Measurements from ENCODE around the gene KANK2. TPM values are rescaled to one million over a fixed set of nuclear protein-coding genes. Genes with fewer than 3 reads are reported as not detected.

Gene KANK2
- total and polyA plus RNA-seq, 2 of the 13 experiments (the other 11 are each of a cell fraction or from before 2014, with no cell fraction given) = 5.7 to 12.9 TPM

DNA sequence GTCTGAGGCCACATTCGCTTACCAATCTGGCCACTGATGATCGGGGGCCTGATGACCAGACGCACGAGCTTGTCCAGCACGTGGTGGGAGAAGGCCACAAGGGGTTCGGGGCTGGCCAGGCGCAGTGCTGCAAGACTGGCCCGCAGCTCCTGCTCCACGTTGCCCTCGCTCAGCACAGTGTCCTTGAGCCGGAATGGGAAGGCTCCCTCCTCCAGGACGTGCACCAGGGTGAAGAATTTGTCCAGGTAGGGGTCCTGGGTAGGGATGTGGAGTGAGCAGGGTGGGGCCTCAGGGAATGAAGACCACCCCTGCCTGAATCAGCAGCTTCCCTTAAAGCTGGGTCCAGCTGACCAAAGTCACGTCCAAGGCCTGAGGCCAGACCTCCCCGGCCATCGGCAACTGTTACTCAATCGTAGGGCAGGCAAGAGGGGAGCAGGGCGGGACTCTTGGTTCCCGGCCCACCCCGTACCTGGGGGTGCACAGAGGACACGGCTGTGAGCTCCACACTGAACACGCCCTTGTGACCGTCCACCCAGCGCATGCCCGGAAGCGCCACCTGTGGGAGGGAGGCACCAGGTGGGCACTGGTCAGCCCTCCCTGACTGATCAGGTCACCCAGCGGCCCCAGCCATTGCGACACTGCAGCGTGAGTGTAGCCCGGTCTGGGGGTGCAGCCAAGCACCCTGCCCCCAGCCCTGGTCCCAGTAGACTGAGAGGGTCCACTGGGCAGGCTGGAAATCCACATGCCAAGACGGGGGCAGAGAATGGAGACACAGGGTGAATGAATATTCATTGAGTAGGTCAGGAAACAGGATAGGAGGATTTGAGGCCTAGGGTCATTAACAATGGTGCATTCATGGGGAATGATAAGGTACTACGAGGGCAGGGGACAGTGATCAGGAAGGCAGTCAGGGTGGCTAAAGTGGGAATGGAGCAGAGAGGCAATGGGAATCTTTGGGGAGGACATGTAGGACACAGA is 39.3 kb upstream of the KANK2 start (continued):
- TF ChIP-seq ZNF570 (CRISPR knock-in tag; IDR thresholded peaks at IDR 0.05; ENCODE audit: borderline replicate concordance) (no peak), MEIS2 (CRISPR knock-in tag; IDR thresholded peaks at IDR 0.05) (no peak), YEATS2 (CRISPR knock-in tag; IDR thresholded peaks at IDR 0.05; ENCODE audit: borderline replicate concordance) (peak; percentile 55; the same call in 1 of the 2 replicates), TIGD3 (CRISPR knock-in tag; IDR thresholded peaks at IDR 0.05; ENCODE audit: borderline replicate concordance) (no peak), PHF21A (CRISPR knock-in tag; IDR thresholded peaks at IDR 0.05) (peak; percentile 95), NR2F1 (CRISPR knock-in tag; IDR thresholded peaks at IDR 0.05) (peak in 1 of 2 experiments; percentile 43; a peak in 3 of 4 replicates), MBD4 (IDR thresholded peaks at IDR 0.05; ENCODE audit: borderline replicate concordance, low read length) (no peak), ZNF333 (CRISPR knock-in tag; IDR thresholded peaks at IDR 0.05; ENCODE audit: borderline replicate concordance) (peak; percentile 85; the same call in 1 of the 2 replicates), ZNF264 (CRISPR knock-in tag; IDR thresholded peaks at IDR 0.05) (0 out of 2 replicates have a peak, but pooled peaks have one; percentile 81), ZNF766 (CRISPR knock-in tag; IDR thresholded peaks at IDR 0.05; ENCODE audit: borderline replicate concordance) (no peak), ZNF788 (CRISPR knock-in tag; IDR thresholded peaks at IDR 0.05; ENCODE audit: borderline replicate concordance) (peak; percentile 78; the same call in 1 of the 2 replicates), MAFG (CRISPR knock-in tag; IDR thresholded peaks at IDR 0.05) (no peak), PCBP1 (IDR thresholded peaks at IDR 0.05; ENCODE audit: borderline replicate concordance, low read depth, low read length) (peak; percentile 90; the same call in 1 of the 2 replicates), RBAK (CRISPR knock-in tag; IDR thresholded peaks at IDR 0.05) (no peak), SALL1 (CRISPR knock-in tag; IDR thresholded peaks at IDR 0.05) (peak; percentile 96), SMAD1 (CRISPR knock-in tag; IDR thresholded peaks at IDR 0.05; ENCODE audit: borderline replicate concordance, low read depth) (no peak), KLF13 (CRISPR knock-in tag; IDR thresholded peaks at IDR 0.05) (no peak)
- TF ChIP-seq, protein P1, sequence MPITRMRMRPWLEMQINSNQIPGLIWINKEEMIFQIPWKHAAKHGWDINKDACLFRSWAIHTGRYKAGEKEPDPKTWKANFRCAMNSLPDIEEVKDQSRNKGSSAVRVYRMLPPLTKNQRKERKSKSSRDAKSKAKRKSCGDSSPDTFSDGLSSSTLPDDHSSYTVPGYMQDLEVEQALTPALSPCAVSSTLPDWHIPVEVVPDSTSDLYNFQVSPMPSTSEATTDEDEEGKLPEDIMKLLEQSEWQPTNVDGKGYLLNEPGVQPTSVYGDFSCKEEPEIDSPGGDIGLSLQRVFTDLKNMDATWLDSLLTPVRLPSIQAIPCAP (CRISPR knock-in tag; IDR thresholded peaks at IDR 0.05; ENCODE audit: low read depth) = peak; percentile 87; the same call in 1 of the 2 replicates
- TF ChIP-seq, protein P2, sequence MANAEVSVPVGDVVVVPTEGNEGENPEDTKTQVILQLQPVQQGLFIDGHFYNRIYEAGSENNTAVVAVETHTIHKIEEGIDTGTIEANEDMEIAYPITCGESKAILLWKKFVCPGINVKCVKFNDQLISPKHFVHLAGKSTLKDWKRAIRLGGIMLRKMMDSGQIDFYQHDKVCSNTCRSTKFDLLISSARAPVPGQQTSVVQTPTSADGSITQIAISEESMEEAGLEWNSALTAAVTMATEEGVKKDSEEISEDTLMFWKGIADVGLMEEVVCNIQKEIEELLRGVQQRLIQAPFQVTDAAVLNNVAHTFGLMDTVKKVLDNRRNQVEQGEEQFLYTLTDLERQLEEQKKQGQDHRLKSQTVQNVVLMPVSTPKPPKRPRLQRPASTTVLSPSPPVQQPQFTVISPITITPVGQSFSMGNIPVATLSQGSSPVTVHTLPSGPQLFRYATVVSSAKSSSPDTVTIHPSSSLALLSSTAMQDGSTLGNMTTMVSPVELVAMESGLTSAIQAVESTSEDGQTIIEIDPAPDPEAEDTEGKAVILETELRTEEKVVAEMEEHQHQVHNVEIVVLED (CRISPR knock-in tag; IDR thresholded peaks at IDR 0.05; ENCODE audit: borderline replicate concordance) = peak; percentile 71; the same call in 1 of the 2 replicates
- TF ChIP-seq, protein P3, sequence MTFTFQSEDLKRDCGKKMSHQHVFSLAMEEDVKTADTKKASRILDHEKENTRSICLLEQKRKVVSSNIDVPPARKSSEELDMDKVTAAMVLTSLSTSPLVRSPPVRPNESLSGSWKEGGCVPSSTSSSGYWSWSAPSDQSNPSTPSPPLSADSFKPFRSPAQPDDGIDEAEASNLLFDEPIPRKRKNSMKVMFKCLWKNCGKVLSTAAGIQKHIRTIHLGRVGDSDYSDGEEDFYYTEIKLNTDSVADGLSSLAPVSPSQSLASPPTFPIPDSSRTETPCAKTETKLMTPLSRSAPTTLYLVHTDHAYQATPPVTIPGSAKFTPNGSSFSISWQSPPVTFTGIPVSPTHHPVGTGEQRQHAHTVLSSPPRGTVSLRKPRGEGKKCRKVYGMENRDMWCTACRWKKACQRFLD (CRISPR knock-in tag; IDR thresholded peaks at IDR 0.05; ENCODE audit: borderline replicate concordance) = no peak
- TF ChIP-seq, protein P4, sequence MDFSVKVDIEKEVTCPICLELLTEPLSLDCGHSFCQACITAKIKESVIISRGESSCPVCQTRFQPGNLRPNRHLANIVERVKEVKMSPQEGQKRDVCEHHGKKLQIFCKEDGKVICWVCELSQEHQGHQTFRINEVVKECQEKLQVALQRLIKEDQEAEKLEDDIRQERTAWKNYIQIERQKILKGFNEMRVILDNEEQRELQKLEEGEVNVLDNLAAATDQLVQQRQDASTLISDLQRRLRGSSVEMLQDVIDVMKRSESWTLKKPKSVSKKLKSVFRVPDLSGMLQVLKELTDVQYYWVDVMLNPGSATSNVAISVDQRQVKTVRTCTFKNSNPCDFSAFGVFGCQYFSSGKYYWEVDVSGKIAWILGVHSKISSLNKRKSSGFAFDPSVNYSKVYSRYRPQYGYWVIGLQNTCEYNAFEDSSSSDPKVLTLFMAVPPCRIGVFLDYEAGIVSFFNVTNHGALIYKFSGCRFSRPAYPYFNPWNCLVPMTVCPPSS (IDR thresholded peaks at IDR 0.05) = no peak

Measured in HepG2 (cell line).